HepG2 (cell line): ENCODE results near the gene MIEF1. TPM values are rescaled to one million over a fixed set of nuclear protein-coding genes. Genes with fewer than 3 reads are reported as not detected.
A peak's percentile ranks its signal among the peaks of the same experiment; 100 is the strongest.

Experiments used
- ATF7 ChIP-seq, 2 experiments: fragments of 450-650 bp in 1 of 2; sonication (generic) in 1 of 2; formaldehyde crosslinking in 1 of 2; IDR thresholded peaks; 2 replicates each; pipeline versions ENCODE4 v1.4.0 to v1.6.1; 2016 to 2020; ENCODE audit warnings: antibody characterized with exemption in 1 of 2, mild to moderate bottlenecking in 1 of 2, missing genetic modification reagents in 1 of 2
- BCL6 ChIP-seq: IDR thresholded peaks from 2 replicates; pipeline ENCODE4 v1.6.1; 2016; ENCODE audit warnings: missing genetic modification reagents, missing compliant biosample characterization
- EEA1 ChIP-seq: sonication (generic); formaldehyde crosslinking; IDR thresholded peaks from 2 replicates; pipeline ENCODE4 v1.5.1; 2020; ENCODE audit warnings: mild to moderate bottlenecking, missing genetic modification reagents, borderline replicate concordance
- EZH2 ChIP-seq: conservative IDR thresholded peaks from 2 replicates; pipeline ENCODE4 v1.6.1; 2012; ENCODE audit warnings: mild to moderate bottlenecking, low read depth, low read length, moderate library complexity
- GMEB1 ChIP-seq: sonication (generic); formaldehyde crosslinking; IDR thresholded peaks from 2 replicates; pipeline ENCODE4 v1.5.1; 2020; ENCODE audit warnings: missing genetic modification reagents, mild to moderate bottlenecking, borderline replicate concordance
- MIER2 ChIP-seq: IDR thresholded peaks from 2 replicates; pipeline ENCODE4 v1.6.1; 2016; ENCODE audit warnings: missing biosample characterization, missing genetic modification reagents
- NFE2 ChIP-seq: sonication (generic); formaldehyde crosslinking; IDR thresholded peaks from 2 replicates; pipeline ENCODE4 v1.4.0; 2020; ENCODE audit warnings: missing genetic modification reagents
- RARG ChIP-seq: sonication (generic); formaldehyde crosslinking; IDR thresholded peaks from 2 replicates; pipeline ENCODE4 v1.4.0; 2020; ENCODE audit warnings: low read depth, mild to moderate bottlenecking, missing genetic modification reagents
- RBM22 ChIP-seq: fragments of 200-400 bp; formaldehyde crosslinking; optimal IDR thresholded peaks from 2 replicates; pipeline ENCODE3; 2017; ENCODE audit warnings: mild to moderate bottlenecking, low read length, moderate library complexity
- SALL2 ChIP-seq: sonication (generic); formaldehyde crosslinking; IDR thresholded peaks from 2 replicates; pipeline ENCODE4 v1.8.1; 2023; ENCODE audit warnings: mild to moderate bottlenecking, missing genetic modification reagents, inconsistent platforms
- SMAD3 ChIP-seq: sonication (generic); formaldehyde crosslinking; IDR thresholded peaks from 2 replicates; pipeline ENCODE4 v1.4.0; 2020; ENCODE audit warnings: missing genetic modification reagents
- SRY ChIP-seq: sonication (generic); formaldehyde crosslinking; IDR thresholded peaks from 2 replicates; pipeline ENCODE4 v1.8.0; 2022; ENCODE audit warnings: mild to moderate bottlenecking, missing genetic modification reagents
- TBX2 ChIP-seq: sonication (generic); formaldehyde crosslinking; IDR thresholded peaks from 2 replicates; pipeline ENCODE4 v1.5.0; 2020; ENCODE audit warnings: missing genetic modification reagents, mild to moderate bottlenecking, borderline replicate concordance
- TRAFD1 ChIP-seq: sonication (generic); formaldehyde crosslinking; IDR thresholded peaks from 2 replicates; pipeline ENCODE4 v1.5.1; 2020; ENCODE audit warnings: missing genetic modification reagents, mild to moderate bottlenecking, borderline replicate concordance
- YY1 ChIP-seq: IDR thresholded peaks from 2 replicates; pipeline ENCODE4 v1.6.1; 2011; ENCODE audit warnings: low read length, low read depth, moderate library complexity, mild to moderate bottlenecking; ENCODE audit not compliant: insufficient read depth, insufficient replicate concordance
- ZFX ChIP-seq: sonication (generic); formaldehyde crosslinking; IDR thresholded peaks from 2 replicates; pipeline ENCODE4 v1.4.0; 2020; ENCODE audit warnings: mild to moderate bottlenecking, low read depth, missing genetic modification reagents, moderate library complexity
- ZFY ChIP-seq: sonication (generic); formaldehyde crosslinking; IDR thresholded peaks from 2 replicates; pipeline ENCODE4 v1.4.0; 2020; ENCODE audit warnings: missing genetic modification reagents
- ZNF263 ChIP-seq: sonication (generic); formaldehyde crosslinking; IDR thresholded peaks from 2 replicates; pipeline ENCODE4 v1.4.0; 2020; ENCODE audit warnings: missing genetic modification reagents
- ZNF558 ChIP-seq: sonication (generic); formaldehyde crosslinking; IDR thresholded peaks from 2 replicates; pipeline ENCODE4 v1.9.0; 2022; ENCODE audit warnings: mild to moderate bottlenecking, missing genetic modification reagents, borderline replicate concordance
- ZNF605 ChIP-seq: sonication (generic); formaldehyde crosslinking; IDR thresholded peaks from 2 replicates; pipeline ENCODE4 v1.8.0; 2022; ENCODE audit warnings: mild to moderate bottlenecking, missing genetic modification reagents
- ZNF674 ChIP-seq: sonication (generic); formaldehyde crosslinking; IDR thresholded peaks from 2 replicates; pipeline ENCODE4 v1.5.0; 2020; ENCODE audit warnings: low read depth, mild to moderate bottlenecking, missing genetic modification reagents
- ZNF7 ChIP-seq: IDR thresholded peaks from 2 replicates; pipeline ENCODE4 v1.6.1; 2016; ENCODE audit warnings: missing biosample characterization, missing genetic modification reagents
- ZNF772 ChIP-seq: sonication (generic); formaldehyde crosslinking; IDR thresholded peaks from 2 replicates; pipeline ENCODE4 v1.5.0; 2020; ENCODE audit warnings: mild to moderate bottlenecking, missing genetic modification reagents
- polyA plus RNA-seq, 8 experiments: library from polyadenylated mRNA; depleted of rRNA in 3 of 8; stranded (reverse) in 7 of 8; unstranded in 1 of 8; fragments of >200 nt; fragmentation: Illumina TruSeq in 4 of 8; extraction: Trizol in 4 of 8; gene quantifications; 2 replicates each; pipeline versions ENCODE4 v1.2.1 to v1.2.3, GENCODE V29; 2011 to 2016; ENCODE audit warnings: low read depth in 4 of 8, missing spikeins in 1 of 8, mixed read lengths in 1 of 8; ENCODE audit not compliant: insufficient read depth in 1 of 8
- total RNA-seq, 5 experiments: library from RNA; depleted of rRNA; stranded (reverse); fragments of >200 nt; fragmentation: Illumina TruSeq; extraction: Trizol; gene quantifications; 2 replicates each; pipeline ENCODE4 v1.2.3, GENCODE V29; 2016; ENCODE audit warnings: low read depth in 1 of 5

MIEF1 gene
- total and polyA plus RNA-seq, 2 of the 13 experiments (the other 11 are each of a cell fraction or from before 2014, with no cell fraction given), result 21.7 to 34.8 TPM

DNA sequence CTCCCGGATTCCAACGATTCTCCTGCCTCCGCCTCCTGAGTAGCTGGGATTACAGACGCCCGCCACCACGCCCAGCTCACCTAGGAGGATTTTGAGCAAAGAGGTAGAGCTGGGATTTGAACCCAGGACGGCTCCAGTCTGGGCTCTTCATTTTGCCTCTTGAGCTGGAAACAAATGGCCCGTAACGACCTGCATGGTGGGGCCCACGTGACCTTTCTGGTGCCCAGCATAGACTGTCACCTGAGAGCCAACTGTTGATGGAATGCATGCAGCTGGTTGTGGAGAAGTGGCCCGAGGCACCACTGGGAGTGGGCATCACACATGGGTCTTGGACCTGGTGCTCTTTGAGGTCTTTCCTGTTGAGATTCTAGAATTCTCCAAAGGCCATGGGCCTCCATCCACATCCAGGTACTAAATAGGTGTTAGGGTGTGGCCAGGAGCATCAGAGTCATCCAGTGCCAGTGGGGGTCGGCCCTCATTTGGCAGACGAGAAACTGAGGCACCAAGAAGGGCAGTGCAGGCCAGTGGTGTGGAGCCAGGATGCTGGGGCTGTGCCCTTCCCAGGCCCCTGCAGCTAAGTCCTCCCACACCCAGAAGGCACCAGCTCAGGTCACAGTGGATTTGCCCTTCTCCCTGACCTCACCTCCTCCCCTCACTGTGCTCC is 22.1 kb downstream of the MIEF1 start (continued):
- 0 out of 2 replicates have a peak, but pooled peaks have one; percentile 58 for TF ChIP-seq ZNF558 (CRISPR knock-in tag)
- TF ChIP-seq GMEB1 (CRISPR knock-in tag), result no peak
- TF ChIP-seq ZFX, result no peak
- no peak for TF ChIP-seq RARG
- TF ChIP-seq EEA1 (CRISPR knock-in tag), result 0 out of 2 replicates have a peak, but pooled peaks have one; percentile 36
- TF ChIP-seq RBM22, result peak; percentile 62
- no peak for TF ChIP-seq ZFY (CRISPR knock-in tag)
- TF ChIP-seq EZH2, result no peak
- TF ChIP-seq MIER2, result no peak
- no peak for TF ChIP-seq ZNF772 (CRISPR knock-in tag)
- TF ChIP-seq ZNF7 (CRISPR knock-in tag), result no peak
- peak; percentile 32; the same call in 1 of the 2 replicates for TF ChIP-seq SRY
- no peak for TF ChIP-seq TRAFD1 (CRISPR knock-in tag)
- 0 out of 2 replicates have a peak, but pooled peaks have one; percentile 17 for TF ChIP-seq SALL2 (CRISPR knock-in tag)
- no peak for TF ChIP-seq ATF7 (IDR thresholded peaks at IDR 0.05)
- TF ChIP-seq ATF7 (CRISPR knock-in tag; IDR thresholded peaks at IDR 0.05), result no peak
- TF ChIP-seq YY1, result no peak
- no peak for TF ChIP-seq BCL6 (CRISPR knock-in tag)
- TF ChIP-seq ZNF263 (CRISPR knock-in tag), result peak; percentile 97
- TF ChIP-seq ZNF674, result no peak
- TF ChIP-seq NFE2 (CRISPR knock-in tag), result no peak
- no peak for TF ChIP-seq SMAD3
- no peak for TF ChIP-seq TBX2 (CRISPR knock-in tag)
- TF ChIP-seq ZNF605 (CRISPR knock-in tag), result 0 out of 2 replicates have a peak, but pooled peaks have one; percentile 25
